ENCODE measurements around the gene PADI2. TPM values are rescaled to one million over a fixed set of nuclear protein-coding genes. Genes with fewer than 3 reads are reported as not detected.

The PADI2 gene
- total and polyA plus RNA-seq, 9 donors: 37.2 to 81.7 (median 67.8) TPM

DNA sequence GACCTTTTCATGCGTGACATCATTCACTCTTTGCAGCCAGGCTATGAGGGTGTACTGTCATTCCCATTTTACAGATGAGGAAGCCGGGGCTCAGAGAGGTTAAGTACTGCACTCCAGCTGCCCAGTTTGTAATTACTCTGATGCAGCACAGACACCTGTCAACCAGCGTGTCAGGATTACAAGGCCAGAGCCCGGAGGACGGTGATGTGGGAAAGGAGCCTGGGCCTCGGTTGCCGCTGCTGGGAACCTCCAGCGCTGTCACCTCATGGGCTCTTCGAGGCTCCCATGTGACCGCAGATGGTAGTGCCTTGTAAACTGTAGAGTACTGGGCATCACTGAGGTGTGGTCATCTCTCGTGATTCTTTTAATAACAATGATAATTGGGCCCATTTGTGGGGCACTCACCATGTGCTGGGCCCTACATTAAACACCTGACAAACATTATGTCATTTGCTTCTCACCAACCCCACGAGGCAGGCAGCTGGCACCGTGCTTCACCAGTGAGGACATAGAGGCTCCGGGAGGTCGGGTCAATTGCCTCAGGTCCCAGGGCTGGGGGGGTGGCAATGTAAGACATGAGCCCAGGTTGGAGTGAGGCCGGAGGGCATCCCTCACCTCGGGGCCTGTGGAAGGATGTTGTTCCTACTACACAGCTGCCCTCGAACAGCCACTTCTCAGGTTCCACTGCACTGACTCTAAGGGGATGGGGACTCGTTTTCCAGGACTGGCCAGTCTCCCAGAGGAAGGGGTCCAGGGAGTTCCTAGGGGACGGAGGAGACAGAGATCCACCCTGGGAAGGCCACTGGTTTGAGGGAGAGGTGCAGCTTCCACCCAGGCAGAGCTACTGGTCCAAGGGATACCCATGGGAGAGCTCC lies 42.9 kb upstream of the PADI2 start:
- H3K36me3 ChIP-seq (ENCODE audit: control insufficient read depth, insufficient read depth, low read length): no peaks in the 10 kb centered on the region
- no peak overlapping the region for H3K4me3 ChIP-seq (ENCODE audit: low read length)
- H3K27me3 ChIP-seq (ENCODE audit: control insufficient read depth, insufficient read depth, low read length): peaks cover 3% of the 10 kb centered on the region
- H3K9me3 ChIP-seq (replicated peaks; ENCODE audit: control insufficient read depth, low read depth, low read length): no peaks in the 10 kb centered on the region
- WGBS (ENCODE audit: insufficient coverage): 64% methylated on average over 11 of the region's 20 CpGs
- DNase-seq: no peak
- no peaks in the 10 kb centered on the region for H3K4me1 ChIP-seq (ENCODE audit: control insufficient read depth, insufficient read depth, low read length)
- H3K27ac ChIP-seq (ENCODE audit: low read length): no peak overlapping the region

DNA sequence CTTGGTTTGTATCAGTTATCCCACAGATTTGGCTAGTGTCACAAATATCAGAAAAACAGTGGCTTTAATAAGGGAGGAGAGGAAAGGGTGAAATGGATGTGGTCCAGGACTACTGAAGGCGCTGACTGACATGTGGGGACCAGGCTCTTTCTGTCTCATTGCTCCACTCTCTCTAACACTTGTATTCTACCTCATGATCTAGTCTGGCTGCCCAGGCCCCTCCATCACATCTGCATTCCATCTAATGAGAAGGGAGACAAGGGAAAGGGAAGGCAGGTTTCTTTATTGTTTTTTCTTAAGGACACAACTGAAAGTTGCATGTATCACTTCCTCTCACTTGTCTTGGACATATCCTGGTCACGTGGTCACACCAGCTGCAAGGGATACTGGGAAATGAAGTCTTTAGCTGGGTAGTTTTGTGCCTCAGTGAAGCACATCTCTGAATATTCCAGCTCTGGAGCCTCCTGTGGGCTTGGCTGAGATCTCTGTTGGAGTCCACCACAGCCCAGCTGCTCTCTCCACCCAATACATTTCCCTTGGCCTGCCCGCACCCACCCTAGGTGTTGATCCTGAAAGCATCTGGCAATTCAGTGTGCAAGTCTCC lies 42.0 kb upstream of the PADI2 start:
- H3K9me3 ChIP-seq (replicated peaks; ENCODE audit: control insufficient read depth, low read depth, low read length): no peaks in the 10 kb centered on the region
- H3K4me3 ChIP-seq (ENCODE audit: low read length): no peak overlapping the region
- H3K27me3 ChIP-seq (ENCODE audit: control insufficient read depth, insufficient read depth, low read length): peaks cover 3% of the 10 kb centered on the region
- no peak overlapping the region for H3K27ac ChIP-seq (ENCODE audit: low read length)
- H3K4me1 ChIP-seq (ENCODE audit: control insufficient read depth, insufficient read depth, low read length): no peaks in the 10 kb centered on the region
- WGBS (ENCODE audit: insufficient coverage): no CpG with 5 or more reads among the region's 3 CpGs
- DNase-seq: peak; percentile 11
- no peaks in the 10 kb centered on the region for H3K36me3 ChIP-seq (ENCODE audit: control insufficient read depth, insufficient read depth, low read length)

DNA sequence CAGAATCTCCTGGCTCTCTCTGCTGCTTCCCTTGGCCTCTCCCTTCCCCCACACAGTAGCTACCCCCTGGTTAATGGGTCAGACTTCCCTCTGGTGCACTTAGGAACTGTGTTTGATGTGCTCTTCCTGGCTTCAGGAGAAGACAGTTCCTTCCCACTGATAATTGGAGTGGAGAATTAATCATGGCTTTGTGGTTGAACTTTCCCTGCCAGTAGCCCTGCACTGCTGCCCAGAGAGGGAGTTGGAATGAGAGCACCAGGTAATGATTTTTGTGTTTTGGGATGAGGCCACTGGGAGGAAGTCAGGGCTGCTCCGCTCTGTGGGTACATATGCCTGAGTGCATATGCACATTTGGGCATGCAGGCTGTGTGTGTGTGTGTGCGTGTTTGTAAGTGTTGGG lies 39.7 kb upstream of the PADI2 start:
- DNase-seq: no peak
- Histone ChIP-seq H3K4me1 (ENCODE audit: control insufficient read depth, insufficient read depth, low read length) (no peaks in the 10 kb centered on the region), H3K36me3 (ENCODE audit: control insufficient read depth, insufficient read depth, low read length) (no peaks in the 10 kb centered on the region), H3K9me3 (replicated peaks; ENCODE audit: control insufficient read depth, low read depth, low read length) (peaks cover 10% of the 10 kb centered on the region), H3K27me3 (ENCODE audit: control insufficient read depth, insufficient read depth, low read length) (no peaks in the 10 kb centered on the region), H3K27ac (ENCODE audit: low read length) (no peak overlapping the region), H3K4me3 (ENCODE audit: low read length) (no peak overlapping the region)
- no CpG with 5 or more reads among the region's 2 CpGs for WGBS (ENCODE audit: insufficient coverage)

DNA sequence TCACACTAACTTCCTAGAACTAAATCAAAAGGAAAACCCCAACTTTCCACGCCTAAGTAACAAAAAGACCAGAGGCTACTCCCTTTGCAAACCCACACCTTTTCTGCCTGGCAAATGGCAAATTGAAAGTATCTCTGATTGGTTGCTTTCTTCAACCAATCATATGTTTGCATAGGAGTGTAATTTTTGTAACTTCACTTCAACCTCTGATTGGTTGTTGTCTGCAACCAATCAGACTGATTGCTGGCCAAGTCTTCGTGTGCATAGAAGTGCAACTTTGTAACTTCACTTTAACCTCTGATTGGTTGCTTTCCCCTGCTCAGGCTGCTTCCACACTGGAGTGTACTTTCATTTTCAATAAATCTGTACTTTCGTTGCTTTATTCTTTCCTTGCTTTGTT lies 36.9 kb upstream of the PADI2 start:
- DNase-seq: no peak
- no peaks in the 10 kb centered on the region for H3K4me1 ChIP-seq (ENCODE audit: control insufficient read depth, insufficient read depth, low read length)
- H3K27me3 ChIP-seq (ENCODE audit: control insufficient read depth, insufficient read depth, low read length): no peaks in the 10 kb centered on the region
- peaks cover 19% of the 10 kb centered on the region for H3K9me3 ChIP-seq (replicated peaks; ENCODE audit: control insufficient read depth, low read depth, low read length)
- H3K36me3 ChIP-seq (ENCODE audit: control insufficient read depth, insufficient read depth, low read length): no peaks in the 10 kb centered on the region
- H3K27ac ChIP-seq (ENCODE audit: low read length): no peak overlapping the region
- no peak overlapping the region for H3K4me3 ChIP-seq (ENCODE audit: low read length)
- WGBS (ENCODE audit: insufficient coverage): 25% methylated on average over 1 of the region's 3 CpGs

DNA sequence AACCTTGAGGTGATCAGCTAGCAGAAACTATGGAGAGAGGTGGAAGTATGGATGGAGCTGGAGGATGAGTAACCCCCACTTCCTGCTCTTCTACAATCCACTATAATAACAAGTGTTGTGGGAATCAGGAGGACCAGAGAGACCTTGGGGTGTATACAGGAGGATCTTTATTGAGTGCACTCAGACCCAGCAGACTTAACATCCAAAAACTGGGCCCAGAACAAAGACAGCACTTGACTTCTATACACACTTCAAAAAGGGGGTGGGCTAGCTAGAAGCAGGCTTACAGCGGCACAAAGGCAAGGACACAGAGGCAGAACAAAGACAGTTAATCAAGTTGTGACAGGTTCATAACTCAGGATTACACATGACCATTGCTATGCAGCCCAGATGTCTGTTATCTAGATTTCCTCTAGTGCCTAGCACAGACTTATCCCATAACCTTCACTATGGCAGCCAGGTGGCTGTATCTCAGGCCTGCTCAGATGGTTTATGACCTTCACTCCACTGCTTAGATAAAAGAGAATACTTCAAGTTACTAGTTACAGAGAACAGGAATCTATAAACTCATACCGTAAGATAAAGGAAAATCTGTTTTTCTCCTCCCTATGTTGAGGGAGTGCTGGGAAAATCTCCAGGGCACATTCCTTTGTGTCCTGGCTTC lies 36.1 kb upstream of the PADI2 start:
- no peak for DNase-seq
- 11% methylated on average over 1 of the region's 2 CpGs for WGBS (ENCODE audit: insufficient coverage)
- Histone ChIP-seq H3K27ac (ENCODE audit: low read length) (no peak overlapping the region), H3K27me3 (ENCODE audit: control insufficient read depth, insufficient read depth, low read length) (peaks cover 3% of the 10 kb centered on the region), H3K4me1 (ENCODE audit: control insufficient read depth, insufficient read depth, low read length) (no peaks in the 10 kb centered on the region), H3K4me3 (ENCODE audit: low read length) (no peak overlapping the region), H3K9me3 (replicated peaks; ENCODE audit: control insufficient read depth, low read depth, low read length) (peaks cover 19% of the 10 kb centered on the region), H3K36me3 (ENCODE audit: control insufficient read depth, insufficient read depth, low read length) (no peaks in the 10 kb centered on the region)

DNA sequence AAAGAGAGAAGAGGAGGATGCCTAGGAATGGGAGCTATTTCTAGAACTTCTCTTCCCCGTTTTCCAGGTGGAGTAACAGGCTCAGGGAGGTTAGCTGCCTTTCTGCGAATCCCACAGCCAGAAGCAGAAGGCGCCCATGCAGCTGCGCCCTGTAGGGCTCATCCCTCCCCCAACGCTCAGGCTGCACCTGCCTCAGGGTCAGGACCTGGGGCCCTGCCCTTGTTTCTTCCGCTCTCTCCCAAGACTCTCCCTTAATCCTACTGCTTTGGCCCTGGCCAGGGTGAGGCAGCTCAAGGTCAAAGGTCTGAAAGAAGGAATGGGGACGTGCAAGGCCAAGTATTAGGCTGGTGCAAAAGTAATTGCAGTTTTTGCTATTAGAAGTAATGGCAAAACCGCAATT lies 30.5 kb upstream of the PADI2 start:
- Histone ChIP-seq H3K4me1 (ENCODE audit: control insufficient read depth, insufficient read depth, low read length) (no peaks in the 10 kb centered on the region), H3K36me3 (ENCODE audit: control insufficient read depth, insufficient read depth, low read length) (no peaks in the 10 kb centered on the region), H3K27me3 (ENCODE audit: control insufficient read depth, insufficient read depth, low read length) (peaks cover 37% of the 10 kb centered on the region), H3K9me3 (replicated peaks; ENCODE audit: control insufficient read depth, low read depth, low read length) (peaks cover 13% of the 10 kb centered on the region), H3K4me3 (ENCODE audit: low read length) (no peak overlapping the region), H3K27ac (ENCODE audit: low read length) (no peak overlapping the region)
- DNase-seq: no peak
- WGBS (ENCODE audit: insufficient coverage): 48% methylated on average over 4 of the region's 8 CpGs

DNA sequence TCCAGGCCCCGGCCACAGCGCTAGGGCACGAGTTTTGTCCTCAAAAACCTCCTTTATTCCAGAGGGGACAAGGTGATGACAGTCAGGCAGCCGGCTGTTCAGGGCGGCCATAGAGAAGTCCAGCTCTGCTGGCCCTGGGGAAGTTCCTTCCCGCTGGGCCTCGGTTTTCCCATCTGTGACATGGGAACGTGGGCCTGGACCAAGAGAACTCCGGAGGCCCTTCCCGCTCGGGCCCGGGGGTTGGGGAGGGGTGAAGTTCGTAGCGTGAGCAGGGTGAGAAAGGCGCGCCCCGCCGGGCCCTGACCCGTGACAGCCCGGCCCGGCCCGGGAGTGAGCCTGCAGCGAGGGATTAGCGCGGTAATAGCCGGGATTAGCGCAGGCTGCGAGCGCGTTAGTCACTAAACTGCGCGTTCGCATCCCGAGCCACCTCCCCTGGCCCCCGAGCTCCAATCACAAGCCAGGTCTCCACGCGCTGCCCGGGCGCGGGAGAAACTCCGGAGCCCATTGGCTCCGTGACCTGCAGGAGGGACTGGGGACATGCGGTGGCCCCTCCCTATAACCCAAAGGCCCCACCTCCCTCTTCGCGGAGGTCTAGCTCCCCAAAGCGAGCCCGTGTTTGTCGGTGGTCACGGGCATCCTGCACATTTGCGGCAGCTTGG lies 29.8 kb upstream of the PADI2 start:
- H3K4me1 ChIP-seq (ENCODE audit: control insufficient read depth, insufficient read depth, low read length): no peaks in the 10 kb centered on the region
- H3K27me3 ChIP-seq (ENCODE audit: control insufficient read depth, insufficient read depth, low read length): peaks cover 37% of the 10 kb centered on the region
- H3K4me3 ChIP-seq (ENCODE audit: low read length): no peak overlapping the region
- peaks cover 9% of the 10 kb centered on the region for H3K9me3 ChIP-seq (replicated peaks; ENCODE audit: control insufficient read depth, low read depth, low read length)
- no peak for DNase-seq
- no peaks in the 10 kb centered on the region for H3K36me3 ChIP-seq (ENCODE audit: control insufficient read depth, insufficient read depth, low read length)
- WGBS (ENCODE audit: insufficient coverage): 14% methylated on average over 48 of the region's 50 CpGs
- H3K27ac ChIP-seq (ENCODE audit: low read length): no peak overlapping the region

DNA sequence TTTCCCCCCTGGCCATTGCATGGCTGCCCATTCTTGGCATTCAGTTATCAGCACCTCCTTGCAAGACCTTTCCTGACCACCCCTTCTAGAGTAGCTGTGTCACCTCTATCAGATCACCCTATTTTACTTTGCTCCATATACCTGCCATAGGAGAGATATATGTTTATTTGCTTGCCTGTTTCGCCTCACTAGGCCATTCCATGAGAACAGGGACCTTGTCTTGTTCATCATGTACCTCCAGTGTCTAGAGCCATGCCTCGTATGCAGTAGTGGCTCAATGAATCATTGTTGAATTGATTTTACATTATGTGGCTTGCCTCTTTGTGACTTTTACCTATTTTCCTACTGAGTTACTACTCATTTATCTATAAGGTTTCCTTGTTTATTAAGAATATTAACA lies 26.4 kb upstream of the PADI2 start:
- DNase-seq: no peak
- no peaks in the 10 kb centered on the region for H3K9me3 ChIP-seq (replicated peaks; ENCODE audit: control insufficient read depth, low read depth, low read length)
- no peaks in the 10 kb centered on the region for H3K4me1 ChIP-seq (ENCODE audit: control insufficient read depth, insufficient read depth, low read length)
- no peak overlapping the region for H3K4me3 ChIP-seq (ENCODE audit: low read length)
- no peak overlapping the region for H3K27ac ChIP-seq (ENCODE audit: low read length)
- no peaks in the 10 kb centered on the region for H3K36me3 ChIP-seq (ENCODE audit: control insufficient read depth, insufficient read depth, low read length)
- WGBS (ENCODE audit: insufficient coverage): no CpG with 5 or more reads among the region's 2 CpGs
- peaks cover 38% of the 10 kb centered on the region for H3K27me3 ChIP-seq (ENCODE audit: control insufficient read depth, insufficient read depth, low read length)

DNA sequence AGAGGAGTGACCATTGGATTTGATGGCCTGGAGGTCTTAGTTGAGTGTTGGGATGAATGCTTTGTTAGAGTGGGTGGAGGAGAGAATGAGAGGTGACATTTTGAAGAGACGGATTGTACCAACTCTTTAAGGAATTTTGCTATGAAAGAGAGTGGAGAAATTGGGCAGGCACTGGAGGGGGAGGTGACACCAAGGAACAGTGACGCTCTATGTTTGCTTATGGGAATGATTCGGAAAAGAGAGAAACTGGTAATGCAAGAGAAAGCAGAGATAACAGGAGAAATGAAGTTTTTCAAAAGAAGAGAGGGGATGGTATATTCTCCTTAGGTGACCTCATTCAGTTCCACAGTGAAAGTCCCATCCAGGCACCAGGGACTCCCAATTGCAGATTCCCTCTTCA lies 24.5 kb upstream of the PADI2 start:
- Histone ChIP-seq H3K36me3 (ENCODE audit: control insufficient read depth, insufficient read depth, low read length) (no peaks in the 10 kb centered on the region), H3K27ac (ENCODE audit: low read length) (no peak overlapping the region), H3K4me1 (ENCODE audit: control insufficient read depth, insufficient read depth, low read length) (no peaks in the 10 kb centered on the region), H3K27me3 (ENCODE audit: control insufficient read depth, insufficient read depth, low read length) (peaks cover 25% of the 10 kb centered on the region), H3K9me3 (replicated peaks; ENCODE audit: control insufficient read depth, low read depth, low read length) (no peaks in the 10 kb centered on the region), H3K4me3 (ENCODE audit: low read length) (no peak overlapping the region)
- DNase-seq: no peak
- 77% methylated on average over 1 of the region's 3 CpGs for WGBS (ENCODE audit: insufficient coverage)
